ENCODE data around the gene PRDM11.

The PRDM11 gene

DNA sequence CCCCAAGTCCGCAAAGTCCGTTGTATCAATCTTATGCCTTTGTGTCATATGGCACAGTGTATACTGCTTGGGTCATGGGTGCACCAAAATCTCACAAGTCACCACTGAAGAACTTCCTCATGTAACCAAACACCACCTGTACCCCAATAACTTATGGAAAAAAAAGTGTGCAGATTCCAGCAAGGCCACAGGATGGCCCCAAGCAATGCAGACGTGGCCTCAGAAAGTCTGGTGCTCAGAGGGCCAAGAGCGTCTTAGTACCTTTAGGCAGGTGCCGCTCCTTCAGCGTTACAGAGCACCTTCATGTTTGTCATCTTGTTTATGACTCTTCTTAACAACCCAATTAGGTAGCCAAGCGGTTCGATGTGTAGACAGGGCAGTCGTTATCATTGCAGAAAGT lies 65.3 kb downstream of the PRDM11 start:
- Histone ChIP-seq H3K27me3 (ENCODE audit: control insufficient read depth in 1 of 2, insufficient read depth in 1 of 2, low read length in 2 of 2) (no peaks in the 10 kb centered on the region), H4K8ac (ENCODE audit: low read length) (no peak overlapping the region), H3K9ac (ENCODE audit: low read length) (no peak overlapping the region), H3K4me2 (ENCODE audit: low read length, poor library complexity, severe bottlenecking) (no peak overlapping the region), H2AK5ac (ENCODE audit: low read length, severe bottlenecking) (no peak overlapping the region), H3K23ac (ENCODE audit: low read length in 2 of 2) (no peak overlapping the region), H3K79me1 (replicated peaks; ENCODE audit: low read length, poor library complexity, severe bottlenecking) (peaks cover 4% of the 10 kb centered on the region), H2BK12ac (ENCODE audit: low read length in 2 of 2) (no peak overlapping the region), H4K91ac (ENCODE audit: low read length) (peak overlapping the region; percentile 86), H3K18ac (ENCODE audit: low read depth in 1 of 2, low read length in 2 of 2) (no peak overlapping the region), H3K27ac (ENCODE audit: low read length, poor library complexity, severe bottlenecking) (no peak overlapping the region), H3K36me3 (ENCODE audit: control insufficient read depth in 1 of 2, insufficient read depth in 2 of 2, low read depth in 1 of 2, low read length in 2 of 2) (peaks cover 0 to 35% of the 10 kb centered on the region in 2 experiments), H2BK15ac (ENCODE audit: low read depth, poor library complexity, severe bottlenecking) (no peak overlapping the region), H2AFZ (ENCODE audit: low read depth, low read length) (no peak overlapping the region), H3K14ac (ENCODE audit: low read length in 2 of 2) (no peak overlapping the region), H3K4ac (ENCODE audit: low read depth in 1 of 2, low read length in 2 of 2) (no peak overlapping the region), H2BK120ac (ENCODE audit: low read depth, low read length) (no peak overlapping the region), H3K4me3 (ENCODE audit: insufficient read depth in 1 of 2, low read depth in 1 of 2, low read length in 2 of 2) (no peak overlapping the region), H3K4me1 (ENCODE audit: control insufficient read depth, insufficient read depth, low read depth, low read length) (peaks cover 13% of the 10 kb centered on the region), H2BK5ac (ENCODE audit: low read depth, low read length, poor library complexity, severe bottlenecking) (no peak overlapping the region), H3K9me3 (ENCODE audit: control insufficient read depth, low read length) (no peaks in the 10 kb centered on the region)
- no peak for DNase-seq
- WGBS = 92% methylated on average over 9 of the region's 9 CpGs

DNA sequence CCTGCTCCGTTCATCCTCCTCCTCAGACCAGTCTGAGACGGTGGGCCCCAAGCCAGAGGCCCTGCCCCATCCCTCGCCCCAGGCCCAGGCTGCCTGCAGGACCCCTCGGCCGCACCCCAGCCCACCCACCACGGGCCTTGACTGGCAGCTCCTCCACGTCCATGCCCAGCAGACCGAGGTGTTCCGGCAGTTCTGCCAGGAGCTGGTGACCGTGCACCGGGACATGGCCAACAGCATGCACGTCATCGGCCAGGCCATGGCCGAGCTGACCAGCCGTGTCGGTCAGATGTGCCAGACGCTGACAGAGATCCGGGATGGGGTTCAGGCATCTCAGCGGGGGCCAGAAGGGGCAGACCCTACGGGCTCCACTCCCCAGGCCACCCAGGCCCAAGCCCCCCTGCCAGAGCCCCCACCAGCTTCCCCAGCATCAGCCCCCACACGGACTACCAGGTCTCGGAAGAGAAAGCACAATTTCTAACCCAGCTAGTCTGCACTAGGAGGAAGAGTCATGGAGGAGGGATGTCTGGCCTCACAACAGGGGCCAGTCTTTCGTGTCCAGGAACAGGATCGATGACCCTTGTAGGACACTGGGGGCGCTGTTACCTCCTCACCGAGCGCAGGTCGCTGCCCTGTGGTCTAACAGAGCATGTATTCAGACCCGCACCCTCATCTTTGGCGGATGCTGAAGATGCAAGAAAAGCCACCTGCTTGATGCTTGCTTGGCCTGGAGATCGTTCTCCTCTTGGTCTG lies 66.3 kb downstream of the PRDM11 start:
- H2BK120ac ChIP-seq (ENCODE audit: low read depth, low read length) = no peak overlapping the region
- peak overlapping the region in 1 of 2 experiments; percentile 55 for H2BK12ac ChIP-seq (ENCODE audit: low read length in 2 of 2)
- no peak overlapping the region for H3K4me2 ChIP-seq (ENCODE audit: low read length, poor library complexity, severe bottlenecking)
- H4K8ac ChIP-seq (ENCODE audit: low read length) = no peak overlapping the region
- H3K18ac ChIP-seq (ENCODE audit: low read depth in 1 of 2, low read length in 2 of 2) = no peak overlapping the region
- H2BK15ac ChIP-seq (ENCODE audit: low read depth, poor library complexity, severe bottlenecking) = peak overlapping the region; percentile 50
- 89% methylated on average over 30 of the region's 31 CpGs for WGBS
- H3K27ac ChIP-seq (ENCODE audit: low read length, poor library complexity, severe bottlenecking) = no peak overlapping the region
- no peak overlapping the region for H3K9ac ChIP-seq (ENCODE audit: low read length)
- no peaks in the 10 kb centered on the region for H3K9me3 ChIP-seq (ENCODE audit: control insufficient read depth, low read length)
- H3K4me1 ChIP-seq (ENCODE audit: control insufficient read depth, insufficient read depth, low read depth, low read length) = peaks cover 13% of the 10 kb centered on the region
- no peak overlapping the region for H3K23ac ChIP-seq (ENCODE audit: low read length in 2 of 2)
- no peak overlapping the region for H2BK5ac ChIP-seq (ENCODE audit: low read depth, low read length, poor library complexity, severe bottlenecking)
- peak overlapping the region; percentile 77 for H4K91ac ChIP-seq (ENCODE audit: low read length)
- H3K4ac ChIP-seq (ENCODE audit: low read depth in 1 of 2, low read length in 2 of 2) = no peak overlapping the region
- H3K27me3 ChIP-seq (ENCODE audit: control insufficient read depth in 1 of 2, insufficient read depth in 1 of 2, low read length in 2 of 2) = no peaks in the 10 kb centered on the region
- H2AK5ac ChIP-seq (ENCODE audit: low read length, severe bottlenecking) = no peak overlapping the region
- no peak overlapping the region for H3K14ac ChIP-seq (ENCODE audit: low read length in 2 of 2)
- H3K4me3 ChIP-seq (ENCODE audit: insufficient read depth in 1 of 2, low read depth in 1 of 2, low read length in 2 of 2) = peak overlapping the region in 1 of 2 experiments; percentile 3
- no peak overlapping the region for H2AFZ ChIP-seq (ENCODE audit: low read depth, low read length)
- H3K79me1 ChIP-seq (replicated peaks; ENCODE audit: low read length, poor library complexity, severe bottlenecking) = no peaks in the 10 kb centered on the region
- no peak for DNase-seq
- H3K36me3 ChIP-seq (ENCODE audit: control insufficient read depth in 1 of 2, insufficient read depth in 2 of 2, low read depth in 1 of 2, low read length in 2 of 2) = peaks cover 0 to 35% of the 10 kb centered on the region in 2 experiments

DNA sequence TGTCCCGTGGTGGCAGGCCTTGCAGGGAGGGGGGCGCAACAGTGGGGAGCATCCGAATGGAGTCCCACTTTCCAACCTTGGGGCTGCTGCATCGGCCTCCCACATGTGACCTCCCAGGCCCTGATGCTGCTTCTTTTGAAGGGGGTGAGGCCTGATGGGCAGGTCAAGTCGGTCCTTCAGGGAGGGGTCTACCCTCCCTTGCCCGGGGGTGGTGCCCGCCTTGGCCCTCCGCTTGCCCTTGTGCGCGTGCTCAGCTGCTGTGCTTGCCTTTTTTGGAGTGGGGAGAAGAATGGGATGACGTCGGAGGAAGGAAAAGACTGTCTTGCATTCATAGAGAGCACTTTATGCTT lies 66.9 kb downstream of the PRDM11 start:
- no peaks in the 10 kb centered on the region for H3K9me3 ChIP-seq (ENCODE audit: control insufficient read depth, low read length)
- no peak overlapping the region for H3K27ac ChIP-seq (ENCODE audit: low read length, poor library complexity, severe bottlenecking)
- no peak overlapping the region for H3K4me3 ChIP-seq (ENCODE audit: insufficient read depth in 1 of 2, low read depth in 1 of 2, low read length in 2 of 2)
- no peak overlapping the region for H3K18ac ChIP-seq (ENCODE audit: low read depth in 1 of 2, low read length in 2 of 2)
- no peak overlapping the region for H2AK5ac ChIP-seq (ENCODE audit: low read length, severe bottlenecking)
- H2BK15ac ChIP-seq (ENCODE audit: low read depth, poor library complexity, severe bottlenecking) = no peak overlapping the region
- H2AFZ ChIP-seq (ENCODE audit: low read depth, low read length) = no peak overlapping the region
- H3K27me3 ChIP-seq (ENCODE audit: control insufficient read depth in 1 of 2, insufficient read depth in 1 of 2, low read length in 2 of 2) = no peaks in the 10 kb centered on the region
- no peak overlapping the region for H3K9ac ChIP-seq (ENCODE audit: low read length)
- no peak overlapping the region for H4K91ac ChIP-seq (ENCODE audit: low read length)
- H3K14ac ChIP-seq (ENCODE audit: low read length in 2 of 2) = no peak overlapping the region
- H3K4ac ChIP-seq (ENCODE audit: low read depth in 1 of 2, low read length in 2 of 2) = no peak overlapping the region
- no peak overlapping the region for H2BK12ac ChIP-seq (ENCODE audit: low read length in 2 of 2)
- no peaks in the 10 kb centered on the region for H3K79me1 ChIP-seq (replicated peaks; ENCODE audit: low read length, poor library complexity, severe bottlenecking)
- no peak overlapping the region for H2BK5ac ChIP-seq (ENCODE audit: low read depth, low read length, poor library complexity, severe bottlenecking)
- H3K23ac ChIP-seq (ENCODE audit: low read length in 2 of 2) = no peak overlapping the region
- H3K36me3 ChIP-seq (ENCODE audit: control insufficient read depth in 1 of 2, insufficient read depth in 2 of 2, low read depth in 1 of 2, low read length in 2 of 2) = peaks cover 0 to 35% of the 10 kb centered on the region in 2 experiments
- no peak for DNase-seq
- H3K4me2 ChIP-seq (ENCODE audit: low read length, poor library complexity, severe bottlenecking) = no peak overlapping the region
- no peak overlapping the region for H4K8ac ChIP-seq (ENCODE audit: low read length)
- no peak overlapping the region for H2BK120ac ChIP-seq (ENCODE audit: low read depth, low read length)
- peaks cover 13% of the 10 kb centered on the region for H3K4me1 ChIP-seq (ENCODE audit: control insufficient read depth, insufficient read depth, low read depth, low read length)
- 97% methylated on average over 12 of the region's 12 CpGs for WGBS

DNA sequence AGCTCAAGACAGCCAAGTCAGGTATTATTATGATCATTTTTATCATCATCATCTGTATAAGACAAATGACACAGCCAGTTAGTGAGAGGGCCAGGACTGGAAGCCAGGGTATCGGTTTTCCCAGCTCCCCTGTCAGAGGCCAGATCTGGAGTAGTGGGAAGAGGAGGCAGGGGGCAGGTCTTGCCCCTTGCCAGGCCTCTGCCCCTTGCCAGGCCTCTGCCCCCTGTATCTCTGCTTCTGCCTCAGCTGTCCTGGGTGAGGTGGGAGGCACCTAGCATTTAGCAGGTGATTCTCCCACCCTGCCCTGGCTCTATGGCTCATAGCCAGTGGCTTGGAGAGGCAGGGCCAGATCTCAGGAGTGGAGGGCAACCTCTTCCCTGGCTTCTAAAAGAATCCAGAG lies 67.3 kb downstream of the PRDM11 start:
- Histone ChIP-seq H3K36me3 (ENCODE audit: control insufficient read depth in 1 of 2, insufficient read depth in 2 of 2, low read depth in 1 of 2, low read length in 2 of 2) (peaks cover 0 to 32% of the 10 kb centered on the region in 2 experiments), H3K4me1 (ENCODE audit: control insufficient read depth, insufficient read depth, low read depth, low read length) (peaks cover 13% of the 10 kb centered on the region), H3K18ac (ENCODE audit: low read depth in 1 of 2, low read length in 2 of 2) (no peak overlapping the region), H3K27ac (ENCODE audit: low read length, poor library complexity, severe bottlenecking) (no peak overlapping the region), H3K9me3 (ENCODE audit: control insufficient read depth, low read length) (no peaks in the 10 kb centered on the region), H4K8ac (ENCODE audit: low read length) (no peak overlapping the region), H4K91ac (ENCODE audit: low read length) (no peak overlapping the region), H3K9ac (ENCODE audit: low read length) (no peak overlapping the region), H2BK120ac (ENCODE audit: low read depth, low read length) (no peak overlapping the region), H3K79me1 (replicated peaks; ENCODE audit: low read length, poor library complexity, severe bottlenecking) (no peaks in the 10 kb centered on the region), H3K23ac (ENCODE audit: low read length in 2 of 2) (no peak overlapping the region), H2BK12ac (ENCODE audit: low read length in 2 of 2) (no peak overlapping the region), H2AK5ac (ENCODE audit: low read length, severe bottlenecking) (no peak overlapping the region), H3K27me3 (ENCODE audit: control insufficient read depth in 1 of 2, insufficient read depth in 1 of 2, low read length in 2 of 2) (no peaks in the 10 kb centered on the region), H2AFZ (ENCODE audit: low read depth, low read length) (no peak overlapping the region), H3K4me2 (ENCODE audit: low read length, poor library complexity, severe bottlenecking) (no peak overlapping the region), H3K4me3 (ENCODE audit: insufficient read depth in 1 of 2, low read depth in 1 of 2, low read length in 2 of 2) (no peak overlapping the region), H3K4ac (ENCODE audit: low read depth in 1 of 2, low read length in 2 of 2) (no peak overlapping the region), H2BK5ac (ENCODE audit: low read depth, low read length, poor library complexity, severe bottlenecking) (no peak overlapping the region), H2BK15ac (ENCODE audit: low read depth, poor library complexity, severe bottlenecking) (no peak overlapping the region), H3K14ac (ENCODE audit: low read length in 2 of 2) (no peak overlapping the region)
- DNase-seq = no peak
- 100% methylated on average over 1 of the region's 1 CpG for WGBS
